HG03045 (cell line): ENCODE results near the gene KCNMB2.

Source experiments
- ATAC-seq: cut with Tn5 transposase; IDR thresholded peaks from one replicate; pipeline ENCODE4 v1.9.1; 2021; ENCODE audit warnings: mild to moderate bottlenecking, moderate library complexity; ENCODE audit not compliant: unreplicated experiment

The KCNMB2 gene

DNA sequence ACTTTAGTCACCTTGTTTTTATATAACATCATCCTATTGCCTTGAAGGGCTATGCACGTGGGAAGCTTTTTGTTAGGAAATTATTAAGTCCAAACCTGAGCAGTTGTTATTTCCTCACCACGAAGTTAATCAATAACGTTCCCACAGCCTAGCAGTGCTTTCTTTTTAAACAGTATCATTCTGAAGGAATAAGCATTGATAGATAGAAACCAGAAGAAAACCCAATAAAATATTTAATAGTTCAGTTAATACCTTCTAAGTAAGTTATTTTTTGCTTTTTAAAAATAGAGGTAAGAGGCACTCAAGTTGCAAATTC, 149.3 kb downstream of the KCNMB2 start:
- ATAC-seq, result no peak

GRCh38 chr3:178686826-178687225, 150.6 kb downstream of the KCNMB2 start:
- ATAC-seq, result no peak

GRCh38 chr3:178690571-178690970, 154.3 kb downstream of the KCNMB2 start:
- ATAC-seq, result no peak

DNA sequence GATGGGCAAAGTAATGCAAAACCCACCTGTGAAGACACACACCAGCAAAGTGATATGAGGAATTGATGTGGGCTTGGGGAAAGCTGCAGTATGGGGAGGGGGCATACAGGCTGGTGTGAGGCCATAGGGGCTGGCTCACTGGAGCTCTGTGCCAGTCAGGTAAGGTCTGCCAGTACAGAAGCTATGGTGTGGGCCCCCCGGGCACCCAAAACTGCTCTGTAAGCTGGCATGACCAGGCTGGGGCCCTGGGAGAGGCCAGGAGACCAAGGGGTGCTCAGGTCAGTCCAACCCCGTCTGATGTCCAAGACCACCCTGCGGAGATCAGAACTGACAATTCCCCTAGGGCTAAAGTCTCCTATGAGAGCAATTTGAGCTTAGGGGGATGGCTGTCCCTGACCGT, 163.1 kb downstream of the KCNMB2 start:
- no peak for ATAC-seq

GRCh38 chr3:178699810-178700209, 163.6 kb downstream of the KCNMB2 start:
- ATAC-seq, result no peak

DNA sequence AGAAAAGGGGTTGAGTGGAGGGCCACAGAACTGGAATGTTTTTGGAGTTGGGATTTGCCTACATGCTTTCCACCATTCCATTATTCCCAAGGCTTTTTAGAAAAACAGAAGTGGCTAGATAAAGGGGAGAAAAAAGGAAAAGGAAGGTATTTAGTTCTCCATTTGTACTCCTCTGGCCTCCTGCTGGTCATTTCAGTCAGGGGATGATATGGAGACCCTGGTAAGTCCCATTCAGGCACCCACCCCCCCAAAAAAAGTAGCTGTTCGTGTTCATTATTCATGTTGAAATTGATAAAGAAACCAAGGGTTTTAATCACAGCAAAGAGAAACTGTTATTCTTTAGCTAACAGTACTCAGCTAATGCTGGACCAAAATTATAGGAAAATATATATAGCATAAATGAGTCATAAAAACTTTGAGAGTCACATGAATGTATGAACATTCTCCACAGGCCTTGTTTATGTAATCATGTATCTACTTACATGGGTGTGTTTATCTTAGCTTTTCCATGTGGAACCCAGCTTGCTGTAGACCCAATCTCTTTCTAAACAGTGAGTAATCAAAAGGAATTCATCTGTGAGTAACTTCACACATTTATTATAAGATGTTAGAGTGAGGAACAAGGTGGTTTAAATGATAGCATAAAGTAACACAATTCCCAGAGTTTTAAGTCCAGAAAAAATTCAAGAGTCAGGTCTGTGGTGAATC, 167.2 kb downstream of the KCNMB2 start:
- ATAC-seq, result no peak

GRCh38 chr3:178705925-178706324, 169.7 kb downstream of the KCNMB2 start:
- ATAC-seq, result no peak

DNA sequence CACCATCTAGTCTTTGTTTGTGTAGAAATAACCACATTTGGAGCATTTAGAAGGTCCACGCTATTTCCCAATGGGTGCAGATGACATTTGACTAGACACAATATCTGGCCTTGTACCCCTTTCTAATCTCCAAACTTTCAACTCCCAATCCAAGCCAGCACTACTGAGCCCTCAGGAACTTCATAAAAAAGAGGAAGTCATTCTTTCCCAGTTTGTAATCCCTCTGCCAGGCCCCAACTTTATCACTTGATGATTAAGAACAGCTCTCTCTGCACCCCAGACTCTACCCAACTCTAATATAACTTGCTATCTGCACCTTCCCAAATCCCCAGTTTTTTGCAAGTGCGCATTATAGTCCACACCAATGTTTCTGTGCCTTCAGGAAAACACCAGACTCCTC, 170.2 kb downstream of the KCNMB2 start:
- no peak for ATAC-seq

GRCh38 chr3:178707311-178708031, 171.2 kb downstream of the KCNMB2 start:
- ATAC-seq, result peak; percentile 56

- ATAC-seq, result no peak
These were observed 172.8 kb downstream of the KCNMB2 start for GRCh38 chr3:178709051-178709450.

- no peak for ATAC-seq
These were observed 175.5 kb downstream of the KCNMB2 start for GRCh38 chr3:178711753-178712152.

- no peak for ATAC-seq
These were observed 176.0 kb downstream of the KCNMB2 start for GRCh38 chr3:178712247-178712646.

- ATAC-seq, result peak; percentile 52
These were observed 178.9 kb downstream of the KCNMB2 start for GRCh38 chr3:178714925-178715832.

GRCh38 chr3:178718995-178719635, 182.9 kb downstream of the KCNMB2 start:
- no peak for ATAC-seq

- ATAC-seq, result no peak
These were observed 196.6 kb downstream of the KCNMB2 start for GRCh38 chr3:178732824-178733223.

DNA sequence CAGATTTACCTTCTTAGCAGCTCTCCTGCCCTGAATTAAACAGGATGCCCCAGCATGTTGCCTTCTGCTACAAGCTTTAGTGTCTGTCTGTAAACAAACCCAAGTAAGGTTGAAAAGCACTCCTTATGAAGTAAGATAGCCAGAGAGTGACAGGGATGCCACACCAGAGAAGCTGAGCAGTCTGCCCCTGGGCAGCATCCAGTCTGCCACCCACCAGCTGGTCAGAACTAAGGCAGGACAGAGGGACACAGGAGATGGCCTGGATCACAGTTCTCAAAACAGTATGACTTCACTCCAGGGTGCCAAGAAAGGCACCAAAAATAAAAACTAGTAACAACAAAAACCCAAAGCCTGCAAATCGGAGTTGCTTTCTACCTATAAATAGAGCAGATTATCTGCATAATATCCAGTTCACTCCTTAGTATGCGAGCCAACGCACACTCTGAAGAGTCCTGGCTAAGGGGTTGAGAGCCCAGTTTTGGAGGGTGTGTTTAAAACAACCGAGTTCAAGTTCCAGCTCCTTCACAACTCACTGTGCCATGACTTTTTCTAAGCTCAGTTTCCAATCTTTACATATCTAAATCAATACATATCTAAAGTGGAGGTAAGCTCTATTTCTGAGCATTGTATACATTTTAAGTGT, 198.9 kb downstream of the KCNMB2 start:
- ATAC-seq, result no peak

- ATAC-seq, result no peak
These were observed 200.1 kb downstream of the KCNMB2 start for GRCh38 chr3:178736300-178736699.

GRCh38 chr3:178739720-178740119, 203.5 kb downstream of the KCNMB2 start:
- no peak for ATAC-seq

- no peak for ATAC-seq
These were observed 204.8 kb downstream of the KCNMB2 start for GRCh38 chr3:178741020-178741419.

- ATAC-seq, result no peak
These were observed 207.1 kb downstream of the KCNMB2 start for GRCh38 chr3:178743297-178743696.
